ENCODE results near the gene PRKCA. TPM values are rescaled to one million over a fixed set of nuclear protein-coding genes. Genes with fewer than 3 reads are reported as not detected.

The PRKCA gene
- total RNA-seq, 1 experiment from 2014 or later, result 29.5 TPM

GRCh38 chr17:66373079-66373478, 70.7 kb downstream of the PRKCA start:
- Mint-ChIP-seq H3K27me3 (ENCODE audit: low read depth) (no peaks in the 10 kb centered on the region), H3K36me3 (no peaks in the 10 kb centered on the region), H3K27ac (no peak overlapping the region; the same call in 1 of the 2 replicates), H3K4me1 (peaks cover 32% of the 10 kb centered on the region), H3K9me3 (no peaks in the 10 kb centered on the region), H3K4me3 (no peak overlapping the region)
- CTCF ChIA-PET, result interaction anchor here (2.4 kb wide), 1 partner anchor 63 kb away, joined by 8 read pairs; no protein-coding TSS in a partner anchor
- no peak for ATAC-seq
- DNase-seq (ENCODE audit: low spot score), result no peak
- POLR2A ChIA-PET, result no interaction called here
- TF ChIP-seq SMAD3 (CRISPR knock-in tag; IDR thresholded peaks at IDR 0.05; ENCODE audit: borderline replicate concordance), result no peak
- no peak for TF ChIP-seq CREB1 (CRISPR knock-in tag; IDR thresholded peaks at IDR 0.05)
- no peak for TF ChIP-seq IRF2 (CRISPR knock-in tag; IDR thresholded peaks at IDR 0.05; ENCODE audit: borderline replicate concordance, low read depth)
- TF ChIP-seq, protein P1, sequence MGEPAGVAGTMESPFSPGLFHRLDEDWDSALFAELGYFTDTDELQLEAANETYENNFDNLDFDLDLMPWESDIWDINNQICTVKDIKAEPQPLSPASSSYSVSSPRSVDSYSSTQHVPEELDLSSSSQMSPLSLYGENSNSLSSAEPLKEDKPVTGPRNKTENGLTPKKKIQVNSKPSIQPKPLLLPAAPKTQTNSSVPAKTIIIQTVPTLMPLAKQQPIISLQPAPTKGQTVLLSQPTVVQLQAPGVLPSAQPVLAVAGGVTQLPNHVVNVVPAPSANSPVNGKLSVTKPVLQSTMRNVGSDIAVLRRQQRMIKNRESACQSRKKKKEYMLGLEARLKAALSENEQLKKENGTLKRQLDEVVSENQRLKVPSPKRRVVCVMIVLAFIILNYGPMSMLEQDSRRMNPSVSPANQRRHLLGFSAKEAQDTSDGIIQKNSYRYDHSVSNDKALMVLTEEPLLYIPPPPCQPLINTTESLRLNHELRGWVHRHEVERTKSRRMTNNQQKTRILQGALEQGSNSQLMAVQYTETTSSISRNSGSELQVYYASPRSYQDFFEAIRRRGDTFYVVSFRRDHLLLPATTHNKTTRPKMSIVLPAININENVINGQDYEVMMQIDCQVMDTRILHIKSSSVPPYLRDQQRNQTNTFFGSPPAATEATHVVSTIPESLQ (CRISPR knock-in tag; IDR thresholded peaks at IDR 0.05), result no peak
- TF ChIP-seq, protein P2, sequence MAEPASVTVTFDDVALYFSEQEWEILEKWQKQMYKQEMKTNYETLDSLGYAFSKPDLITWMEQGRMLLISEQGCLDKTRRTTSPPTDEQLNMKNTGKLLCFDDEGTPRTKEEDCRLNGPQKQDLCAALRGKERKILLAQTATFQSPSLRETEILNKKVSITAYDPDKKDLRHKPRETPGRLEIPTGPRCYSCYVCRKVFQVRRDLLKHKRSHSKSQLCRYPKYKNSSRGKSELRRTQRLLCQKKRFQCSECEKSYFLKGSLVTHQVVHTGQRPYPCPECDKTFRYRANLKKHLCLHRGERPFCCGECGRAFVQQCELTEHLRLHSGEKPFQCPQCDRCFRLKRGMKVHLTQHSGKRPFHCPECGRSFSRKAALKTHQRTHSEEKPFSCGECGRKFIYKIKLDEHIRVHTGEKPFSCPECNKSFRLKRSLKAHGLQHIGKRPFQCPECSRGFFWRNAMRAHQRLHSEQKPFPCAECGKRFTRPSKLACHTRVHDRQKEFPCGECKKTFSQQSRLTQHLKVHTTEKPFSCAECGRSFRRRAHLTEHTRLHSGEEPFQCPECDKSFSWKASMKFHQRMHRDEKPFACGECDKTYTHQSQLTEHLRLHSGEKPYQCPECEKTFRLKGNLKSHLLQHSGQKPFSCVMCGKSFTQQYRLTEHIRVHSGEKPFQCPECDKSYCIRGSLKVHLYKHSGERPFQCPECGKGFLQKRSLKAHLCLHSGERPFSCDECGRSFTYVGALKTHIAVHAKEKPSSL (CRISPR knock-in tag; conservative IDR thresholded peaks at IDR 0.05), result no peak
- TF ChIP-seq MAX (CRISPR knock-in tag; IDR thresholded peaks at IDR 0.05), result no peak
- TF ChIP-seq, protein P3, sequence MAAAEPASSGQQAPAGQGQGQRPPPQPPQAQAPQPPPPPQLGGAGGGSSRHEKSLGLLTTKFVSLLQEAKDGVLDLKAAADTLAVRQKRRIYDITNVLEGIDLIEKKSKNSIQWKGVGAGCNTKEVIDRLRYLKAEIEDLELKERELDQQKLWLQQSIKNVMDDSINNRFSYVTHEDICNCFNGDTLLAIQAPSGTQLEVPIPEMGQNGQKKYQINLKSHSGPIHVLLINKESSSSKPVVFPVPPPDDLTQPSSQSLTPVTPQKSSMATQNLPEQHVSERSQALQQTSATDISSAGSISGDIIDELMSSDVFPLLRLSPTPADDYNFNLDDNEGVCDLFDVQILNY (CRISPR knock-in tag; IDR thresholded peaks at IDR 0.05), result no peak
- TF ChIP-seq, protein P4, sequence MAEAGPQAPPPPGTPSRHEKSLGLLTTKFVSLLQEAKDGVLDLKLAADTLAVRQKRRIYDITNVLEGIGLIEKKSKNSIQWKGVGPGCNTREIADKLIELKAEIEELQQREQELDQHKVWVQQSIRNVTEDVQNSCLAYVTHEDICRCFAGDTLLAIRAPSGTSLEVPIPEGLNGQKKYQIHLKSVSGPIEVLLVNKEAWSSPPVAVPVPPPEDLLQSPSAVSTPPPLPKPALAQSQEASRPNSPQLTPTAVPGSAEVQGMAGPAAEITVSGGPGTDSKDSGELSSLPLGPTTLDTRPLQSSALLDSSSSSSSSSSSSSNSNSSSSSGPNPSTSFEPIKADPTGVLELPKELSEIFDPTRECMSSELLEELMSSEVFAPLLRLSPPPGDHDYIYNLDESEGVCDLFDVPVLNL (CRISPR knock-in tag; IDR thresholded peaks at IDR 0.05; ENCODE audit: borderline replicate concordance, low read depth), result no peak
- TF ChIP-seq STAT6 (CRISPR knock-in tag; conservative IDR thresholded peaks at IDR 0.05; ENCODE audit: low read depth), result no peak
- no peak for TF ChIP-seq ZNF263 (CRISPR knock-in tag; IDR thresholded peaks at IDR 0.05; ENCODE audit: low read depth)
- no peak for TF ChIP-seq ZBTB21 (CRISPR knock-in tag; IDR thresholded peaks at IDR 0.05; ENCODE audit: borderline replicate concordance)
- TF ChIP-seq ZNF396 (CRISPR knock-in tag; IDR thresholded peaks at IDR 0.05; ENCODE audit: borderline replicate concordance), result no peak
- TF ChIP-seq TCF7 (CRISPR knock-in tag; IDR thresholded peaks at IDR 0.05; ENCODE audit: low read depth), result no peak
- TF ChIP-seq, protein P5, sequence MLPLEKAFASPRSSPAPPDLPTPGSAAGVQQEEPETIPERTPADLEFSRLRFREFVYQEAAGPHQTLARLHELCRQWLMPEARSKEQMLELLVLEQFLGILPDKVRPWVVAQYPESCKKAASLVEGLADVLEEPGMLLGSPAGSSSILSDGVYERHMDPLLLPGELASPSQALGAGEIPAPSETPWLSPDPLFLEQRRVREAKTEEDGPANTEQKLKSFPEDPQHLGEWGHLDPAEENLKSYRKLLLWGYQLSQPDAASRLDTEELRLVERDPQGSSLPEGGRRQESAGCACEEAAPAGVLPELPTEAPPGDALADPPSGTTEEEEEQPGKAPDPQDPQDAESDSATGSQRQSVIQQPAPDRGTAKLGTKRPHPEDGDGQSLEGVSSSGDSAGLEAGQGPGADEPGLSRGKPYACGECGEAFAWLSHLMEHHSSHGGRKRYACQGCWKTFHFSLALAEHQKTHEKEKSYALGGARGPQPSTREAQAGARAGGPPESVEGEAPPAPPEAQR (CRISPR knock-in tag; IDR thresholded peaks at IDR 0.05), result no peak
- TF ChIP-seq ZNF532 (CRISPR knock-in tag; IDR thresholded peaks at IDR 0.05; ENCODE audit: borderline replicate concordance), result no peak

All from WTC11 (cell line).